Mesenchymal stem cell (in vitro differentiated cells and primary cell): Measurements from ENCODE around the gene MACROH2A1.

Source experiments
- DNase-seq: peaks from one replicate; pipeline ENCODE4 v3.0.0-alpha.2; 2013
- H2AFZ ChIP-seq: one replicate; pipeline ENCODE4 v1.6.1; 2013; ENCODE audit warnings: low read depth, mild to moderate bottlenecking, control low read depth, inconsistent platforms, low read length, moderate library complexity
- H2AK5ac ChIP-seq: 2 replicates; pipeline ENCODE4 v1.6.1; 2013; ENCODE audit warnings: low read length, moderate library complexity, mild to moderate bottlenecking, inconsistent platforms; ENCODE audit not compliant: severe bottlenecking
- H2BK120ac ChIP-seq: one replicate; pipeline ENCODE4 v1.6.1; 2013; ENCODE audit warnings: low read depth, mild to moderate bottlenecking, inconsistent platforms, low read length, moderate library complexity
- H2BK12ac ChIP-seq, 2 experiments: one replicate each; pipeline ENCODE4 v1.6.1; 2013; ENCODE audit warnings: inconsistent platforms in 2 of 2, low read length in 2 of 2, mild to moderate bottlenecking in 2 of 2, moderate library complexity in 2 of 2, control low read depth in 1 of 2
- H2BK15ac ChIP-seq: one replicate; pipeline ENCODE4 v1.6.1; 2013; ENCODE audit warnings: mild to moderate bottlenecking, low read depth, inconsistent platforms; ENCODE audit not compliant: poor library complexity, severe bottlenecking
- H2BK5ac ChIP-seq: 2 replicates; pipeline ENCODE4 v1.6.1; 2013; ENCODE audit warnings: low read depth, mild to moderate bottlenecking, low read length, control low read depth, inconsistent platforms; ENCODE audit not compliant: poor library complexity, severe bottlenecking
- H3K14ac ChIP-seq, 2 experiments: one replicate each; pipeline ENCODE4 v1.6.1; 2013; ENCODE audit warnings: inconsistent platforms in 2 of 2, low read length in 2 of 2, control low read depth in 1 of 2, mild to moderate bottlenecking in 1 of 2, moderate library complexity in 1 of 2
- H3K18ac ChIP-seq, 2 experiments: one replicate each; pipeline ENCODE4 v1.6.1; 2013; ENCODE audit warnings: inconsistent platforms in 2 of 2, low read length in 2 of 2, control low read depth in 1 of 2, low read depth in 1 of 2, mild to moderate bottlenecking in 1 of 2
- H3K23ac ChIP-seq, 2 experiments: one replicate each; pipeline ENCODE4 v1.6.1; 2013; ENCODE audit warnings: inconsistent platforms in 2 of 2, low read length in 2 of 2, mild to moderate bottlenecking in 2 of 2, moderate library complexity in 2 of 2, control low read depth in 1 of 2
- H3K27ac ChIP-seq: 2 replicates; pipeline ENCODE4 v1.5.1; 2013; ENCODE audit warnings: mild to moderate bottlenecking, moderate library complexity, low read length, control low read depth, inconsistent platforms; ENCODE audit not compliant: poor library complexity, severe bottlenecking
- H3K27me3 ChIP-seq, 2 experiments: 2 replicates each; pipeline versions ENCODE4 v1.6.1 to v1.7.0; 2013; ENCODE audit warnings: low read length in 2 of 2, mild to moderate bottlenecking in 2 of 2, moderate library complexity in 2 of 2, control low read depth in 1 of 2, inconsistent platforms in 1 of 2; ENCODE audit not compliant: control insufficient read depth in 1 of 2, insufficient read depth in 1 of 2
- H3K36me3 ChIP-seq, 2 experiments: 2 replicates each; pipeline versions ENCODE4 v1.6.1 to v1.7.0; 2013; ENCODE audit warnings: low read length in 2 of 2, control low read depth in 1 of 2, inconsistent platforms in 1 of 2, low read depth in 1 of 2, mild to moderate bottlenecking in 1 of 2; ENCODE audit not compliant: insufficient read depth in 2 of 2, control insufficient read depth in 1 of 2
- H3K4ac ChIP-seq, 2 experiments: one replicate each; pipeline ENCODE4 v1.6.1; 2013; ENCODE audit warnings: inconsistent platforms in 2 of 2, low read length in 2 of 2, mild to moderate bottlenecking in 2 of 2, moderate library complexity in 2 of 2, control low read depth in 1 of 2, low read depth in 1 of 2
- H3K4me1 ChIP-seq: 2 replicates; pipeline ENCODE4 v1.6.1; 2013; ENCODE audit warnings: low read depth, low read length, control low read depth; ENCODE audit not compliant: control insufficient read depth, insufficient read depth
- H3K4me2 ChIP-seq: 2 replicates; pipeline ENCODE4 v1.6.1; 2013; ENCODE audit warnings: low read length, mild to moderate bottlenecking, inconsistent platforms; ENCODE audit not compliant: poor library complexity, severe bottlenecking
- H3K4me3 ChIP-seq, 2 experiments: 2 replicates each; pipeline versions ENCODE4 v1.5.1 to v1.7.0; 2013; ENCODE audit warnings: low read length in 2 of 2, mild to moderate bottlenecking in 2 of 2, control low read depth in 1 of 2, low read depth in 1 of 2; ENCODE audit not compliant: insufficient read depth in 1 of 2
- H3K79me1 ChIP-seq: replicated peaks from 2 replicates; pipeline ENCODE4 v1.6.1; 2013; ENCODE audit warnings: mild to moderate bottlenecking, control low read depth, low read length, inconsistent platforms; ENCODE audit not compliant: poor library complexity, severe bottlenecking
- H3K9ac ChIP-seq: 2 replicates; pipeline ENCODE4 v1.7.0; 2013; ENCODE audit warnings: mild to moderate bottlenecking, low read length, moderate library complexity
- H3K9me3 ChIP-seq: 2 replicates; pipeline ENCODE4 v1.7.0; 2013; ENCODE audit warnings: mild to moderate bottlenecking, low read length; ENCODE audit not compliant: control insufficient read depth
- H4K8ac ChIP-seq: one replicate; pipeline ENCODE4 v1.6.1; 2013; ENCODE audit warnings: inconsistent platforms, mild to moderate bottlenecking, low read length, moderate library complexity
- H4K91ac ChIP-seq: one replicate; pipeline ENCODE4 v1.6.1; 2013; ENCODE audit warnings: mild to moderate bottlenecking, low read length, inconsistent platforms
- WGBS: methylation state at CpG from one replicate; pipeline ENCODE4 v1.1.7; 2013; ENCODE audit warnings: mixed read lengths; 5-methylcytosine and 5-hydroxymethylcytosine counted together

Gene MACROH2A1

DNA sequence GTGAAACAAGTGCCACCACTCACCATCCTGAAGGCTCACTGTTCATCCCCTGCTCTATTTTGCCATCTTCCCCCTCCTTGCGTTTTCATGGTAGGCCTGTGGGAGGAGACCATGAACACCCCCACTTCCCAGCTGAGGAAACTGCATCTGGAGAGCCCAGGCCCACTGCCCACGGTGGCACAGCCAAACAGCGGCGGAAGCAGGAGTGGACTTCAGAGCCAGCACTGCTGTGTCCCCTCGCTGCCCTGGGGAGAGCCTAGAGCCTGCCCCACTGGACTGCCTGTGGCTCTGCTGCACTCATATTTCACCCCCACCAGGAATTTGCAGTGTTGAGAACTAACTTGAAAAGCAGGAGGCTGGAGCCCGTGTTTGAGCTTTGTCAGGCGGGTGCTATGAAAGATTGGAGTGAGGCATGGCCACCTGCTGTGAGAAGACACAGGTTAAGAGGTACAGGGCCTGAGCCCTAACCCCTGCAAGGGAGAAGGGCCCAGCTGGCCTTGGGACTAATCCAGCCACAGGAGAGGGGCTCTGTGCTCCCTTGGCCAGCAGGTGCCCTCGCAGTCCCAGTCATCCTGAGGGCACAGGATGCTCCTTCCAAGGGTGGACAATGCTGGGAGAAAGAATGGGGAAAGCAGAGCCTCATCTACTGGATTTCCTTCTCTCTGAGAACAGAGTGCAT is 79.0 kb downstream of the MACROH2A1 start:
- Histone ChIP-seq H3K4ac (no peak overlapping the region), H3K14ac (no peak overlapping the region), H3K4me2 (no peak overlapping the region), H4K91ac (no peak overlapping the region), H3K4me3 (no peak overlapping the region), H4K8ac (no peak overlapping the region), H2BK15ac (no peak overlapping the region), H3K18ac (no peak overlapping the region), H2BK5ac (no peak overlapping the region), H3K23ac (no peak overlapping the region), H2BK120ac (no peak overlapping the region), H3K27me3 (peaks cover 0 to 12% of the 10 kb centered on the region in 2 experiments), H3K36me3 (no peaks in the 10 kb centered on the region), H3K9ac (no peak overlapping the region), H3K27ac (no peak overlapping the region), H2AK5ac (no peak overlapping the region), H2AFZ (no peak overlapping the region), H3K79me1 (no peaks in the 10 kb centered on the region), H3K4me1 (peaks cover 5% of the 10 kb centered on the region), H2BK12ac (no peak overlapping the region), H3K9me3 (no peaks in the 10 kb centered on the region)
- WGBS, result 82% methylated on average over 8 of the region's 8 CpGs
- DNase-seq, result no peak

DNA sequence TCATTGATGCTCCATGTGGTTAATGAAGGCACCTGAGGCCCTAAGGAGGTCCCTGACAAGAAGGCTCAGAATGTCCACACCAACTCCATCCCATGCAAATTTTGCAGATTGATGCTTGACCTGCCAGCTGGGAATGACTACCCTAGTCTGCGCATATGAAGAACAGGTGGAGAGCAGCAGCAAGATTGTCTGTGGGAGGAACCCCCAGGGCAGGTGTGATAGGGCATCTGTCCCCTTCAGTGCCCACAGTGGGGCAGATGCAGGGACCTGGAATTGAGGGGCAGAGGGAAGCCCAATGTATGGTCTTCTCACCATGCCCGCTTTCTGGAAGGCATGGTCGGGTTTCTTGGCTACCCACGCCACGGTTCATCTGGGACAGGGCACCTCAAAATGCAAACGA is 79.6 kb downstream of the MACROH2A1 start:
- H3K4me2 ChIP-seq, result no peak overlapping the region
- no peak overlapping the region for H3K4me3 ChIP-seq
- no peak for DNase-seq
- WGBS, result 96% methylated on average over 6 of the region's 6 CpGs
- no peak overlapping the region for H2AFZ ChIP-seq
- H4K91ac ChIP-seq, result no peak overlapping the region
- no peak overlapping the region for H3K9ac ChIP-seq
- peaks cover 5% of the 10 kb centered on the region for H3K4me1 ChIP-seq
- H3K27ac ChIP-seq, result no peak overlapping the region
- H3K23ac ChIP-seq, result no peak overlapping the region
- no peak overlapping the region for H2BK120ac ChIP-seq
- H2AK5ac ChIP-seq, result no peak overlapping the region
- H2BK5ac ChIP-seq, result no peak overlapping the region
- H3K36me3 ChIP-seq, result no peaks in the 10 kb centered on the region
- H3K9me3 ChIP-seq, result no peaks in the 10 kb centered on the region
- H3K4ac ChIP-seq, result no peak overlapping the region
- H3K14ac ChIP-seq, result no peak overlapping the region
- no peak overlapping the region for H2BK15ac ChIP-seq
- H2BK12ac ChIP-seq, result no peak overlapping the region
- H4K8ac ChIP-seq, result no peak overlapping the region
- H3K18ac ChIP-seq, result no peak overlapping the region
- H3K27me3 ChIP-seq, result peaks cover 0 to 12% of the 10 kb centered on the region in 2 experiments
- H3K79me1 ChIP-seq, result no peaks in the 10 kb centered on the region

DNA sequence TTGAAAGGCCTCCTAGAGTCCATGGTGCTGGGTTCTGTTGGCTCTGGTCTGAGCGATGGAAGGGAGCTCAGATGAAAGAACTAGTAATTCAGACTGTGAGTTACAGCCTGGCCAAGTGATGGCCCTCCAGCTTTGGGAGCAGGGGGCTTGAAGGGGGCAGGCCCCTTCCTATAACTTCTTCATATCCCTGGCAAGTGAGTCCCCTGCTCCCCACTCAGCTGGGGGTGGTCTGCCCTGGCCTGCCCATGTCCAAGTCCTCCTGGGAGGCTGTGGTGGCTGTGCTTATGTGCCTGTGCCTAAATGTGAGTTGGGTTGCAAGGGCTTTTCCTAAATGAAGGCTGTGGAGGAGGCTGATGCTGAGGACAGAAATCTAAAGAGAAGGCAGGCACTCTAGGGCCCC is 80.1 kb downstream of the MACROH2A1 start:
- Histone ChIP-seq H4K91ac (no peak overlapping the region), H2BK15ac (no peak overlapping the region), H3K4ac (no peak overlapping the region), H3K9ac (no peak overlapping the region), H2BK12ac (no peak overlapping the region), H3K4me2 (no peak overlapping the region), H2AFZ (no peak overlapping the region), H3K14ac (no peak overlapping the region), H3K4me3 (no peak overlapping the region), H3K4me1 (peaks cover 5% of the 10 kb centered on the region), H3K36me3 (no peaks in the 10 kb centered on the region), H3K27ac (no peak overlapping the region), H2BK120ac (no peak overlapping the region), H3K9me3 (no peaks in the 10 kb centered on the region), H3K23ac (no peak overlapping the region), H3K18ac (no peak overlapping the region), H3K79me1 (no peaks in the 10 kb centered on the region), H4K8ac (no peak overlapping the region), H3K27me3 (peaks cover 0 to 12% of the 10 kb centered on the region in 2 experiments), H2AK5ac (no peak overlapping the region), H2BK5ac (no peak overlapping the region)
- DNase-seq, result no peak
- WGBS, result 100% methylated on average over 1 of the region's 1 CpG

DNA sequence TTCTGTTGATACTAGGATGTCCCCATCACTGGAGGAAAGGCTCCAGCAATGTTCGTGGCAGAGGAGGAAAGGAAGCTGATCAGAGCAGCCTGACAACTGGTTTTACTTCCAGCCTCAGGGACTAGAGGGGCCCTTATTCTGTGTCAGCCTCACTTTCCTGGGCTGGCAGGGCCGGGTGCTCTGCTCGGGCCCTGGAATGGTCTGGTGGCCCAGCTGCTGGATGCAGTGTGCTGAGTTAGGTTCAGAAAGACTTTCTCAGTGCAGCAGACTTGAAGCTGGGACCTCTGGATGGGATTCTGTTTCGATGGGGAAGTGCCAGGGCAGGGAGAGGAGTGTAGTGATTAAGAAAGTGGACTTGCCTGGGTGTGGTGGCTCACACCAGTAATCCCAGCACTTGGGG is 81.0 kb downstream of the MACROH2A1 start:
- Histone ChIP-seq H3K9me3 (no peaks in the 10 kb centered on the region), H3K27ac (no peak overlapping the region), H3K27me3 (peaks cover 0 to 12% of the 10 kb centered on the region in 2 experiments), H3K4me3 (no peak overlapping the region), H4K8ac (peak overlapping the region; percentile 20), H3K14ac (no peak overlapping the region), H2AFZ (no peak overlapping the region), H2BK120ac (no peak overlapping the region), H3K18ac (peak overlapping the region; percentile 5 to 37), H2AK5ac (no peak overlapping the region), H3K36me3 (no peaks in the 10 kb centered on the region), H2BK12ac (peak overlapping the region in 1 of 2 experiments; percentile 56), H2BK5ac (no peak overlapping the region), H3K23ac (no peak overlapping the region), H3K4ac (peak overlapping the region in 1 of 2 experiments; percentile 22), H3K4me1 (peaks cover 5% of the 10 kb centered on the region), H3K79me1 (no peaks in the 10 kb centered on the region), H2BK15ac (no peak overlapping the region), H3K4me2 (no peak overlapping the region), H4K91ac (peak overlapping the region; percentile 37), H3K9ac (no peak overlapping the region)
- DNase-seq, result no peak
- 87% methylated on average over 4 of the region's 4 CpGs for WGBS
